ENCODE measurements around the gene ZNF407.
"Not testable (repeated sequence)": the region's sequence is repeated elsewhere in the genome, so short reads cannot be mapped to it uniquely, and the experiment has no call there.

ZNF407 gene

DNA sequence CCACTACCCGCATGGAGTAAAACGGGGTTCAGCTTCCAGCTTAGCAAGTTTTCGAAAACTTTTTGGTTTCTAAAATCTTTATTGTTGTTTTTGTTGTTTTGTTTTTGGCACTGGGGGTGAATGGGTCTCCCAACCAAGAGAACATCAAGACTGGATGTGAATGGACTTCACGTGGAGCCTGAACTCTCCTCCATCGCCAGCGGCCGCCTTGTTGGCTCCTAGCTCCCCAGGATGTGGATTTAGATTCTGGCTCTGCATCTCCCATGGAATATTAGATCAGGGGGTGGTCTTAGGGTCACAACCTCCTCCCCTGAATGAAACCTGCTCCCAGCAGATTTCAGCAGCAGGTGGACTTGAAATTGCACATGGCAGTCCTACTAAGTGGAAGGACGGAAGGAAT is 488.0 kb downstream of the ZNF407 start:
- H3K4me3 ChIP-seq (ENCODE audit: control insufficient read depth in 1 of 7, extremely low read depth in 1 of 7, insufficient read depth in 4 of 7, low read depth in 2 of 7, low read length in 6 of 7); H3K27me3 ChIP-seq (replicated peaks in 2 of 5; ENCODE audit: control insufficient read depth in 4 of 5, insufficient read depth in 5 of 5, low read length in 4 of 5); H3K4me1 ChIP-seq (ENCODE audit: control extremely low read depth in 1 of 4, control insufficient read depth in 4 of 4, insufficient read depth in 4 of 4, low read length in 3 of 4); CTCF ChIA-PET; DNase-seq; H3K36me3 ChIP-seq (ENCODE audit: control insufficient read depth in 4 of 4, insufficient read depth in 4 of 4, low read length in 3 of 4); H3K9me3 ChIP-seq (ENCODE audit: control extremely low read depth in 1 of 5, control insufficient read depth in 4 of 5, insufficient read depth in 2 of 5, low read depth in 1 of 5, low read length in 4 of 5); H3K27ac ChIP-seq (ENCODE audit: insufficient read depth in 1 of 2, low read depth in 1 of 2, low read length in 2 of 2, poor library complexity in 1 of 2, severe bottlenecking in 2 of 2); POLR2A ChIA-PET: not testable (repeated sequence)
- 94% methylated on average over 8 of the region's 8 CpGs for WGBS (ENCODE audit: insufficient coverage)

DNA sequence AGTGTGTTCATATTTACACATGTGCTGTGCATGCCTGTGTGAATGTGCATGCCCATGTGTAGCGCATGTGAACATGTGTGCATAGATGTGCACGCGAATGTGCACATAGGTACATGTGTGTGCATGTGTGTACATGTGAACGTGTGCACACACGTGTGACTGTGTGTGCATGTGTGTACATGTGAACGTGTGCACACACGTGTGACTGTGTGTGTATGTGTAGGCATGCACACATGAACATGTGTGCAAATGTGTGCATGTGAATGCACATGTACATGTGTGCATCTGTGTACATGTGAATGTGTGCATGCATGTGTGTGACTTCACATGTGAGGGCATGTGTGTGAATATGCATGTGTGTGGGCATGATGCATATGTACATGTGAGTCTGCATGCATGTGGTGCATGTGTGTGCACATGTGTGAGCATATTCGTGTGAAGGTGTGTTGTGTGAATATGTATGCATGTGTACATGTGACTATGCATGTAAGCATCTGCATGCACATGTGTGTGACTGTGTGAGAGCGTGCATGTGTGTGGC is 488.9 kb downstream of the ZNF407 start:
- DNase-seq, result no peak
- ChIA-PET POLR2A (no interaction called here), CTCF (no interaction called here)
- 97% methylated on average over 8 of the region's 9 CpGs for WGBS (ENCODE audit: insufficient coverage)
- no peaks in the 10 kb centered on the region for H3K36me3 ChIP-seq (ENCODE audit: control insufficient read depth in 4 of 4, insufficient read depth in 4 of 4, low read length in 3 of 4)
- H3K9me3 ChIP-seq (ENCODE audit: control extremely low read depth in 1 of 5, control insufficient read depth in 4 of 5, insufficient read depth in 2 of 5, low read depth in 1 of 5, low read length in 4 of 5), result peaks cover 0 to 6% (median 2%) of the 10 kb centered on the region in 5 experiments
- no peaks in the 10 kb centered on the region for H3K27me3 ChIP-seq (replicated peaks in 2 of 5; ENCODE audit: control insufficient read depth in 4 of 5, insufficient read depth in 5 of 5, low read length in 4 of 5)
- H3K4me3 ChIP-seq (ENCODE audit: control insufficient read depth in 1 of 7, extremely low read depth in 1 of 7, insufficient read depth in 4 of 7, low read depth in 2 of 7, low read length in 6 of 7), result no peak overlapping the region
- H3K4me1 ChIP-seq (ENCODE audit: control extremely low read depth in 1 of 4, control insufficient read depth in 4 of 4, insufficient read depth in 4 of 4, low read length in 3 of 4), result no peaks in the 10 kb centered on the region
- H3K27ac ChIP-seq (ENCODE audit: insufficient read depth in 1 of 2, low read depth in 1 of 2, low read length in 2 of 2, poor library complexity in 1 of 2, severe bottlenecking in 2 of 2), result no peak overlapping the region

DNA sequence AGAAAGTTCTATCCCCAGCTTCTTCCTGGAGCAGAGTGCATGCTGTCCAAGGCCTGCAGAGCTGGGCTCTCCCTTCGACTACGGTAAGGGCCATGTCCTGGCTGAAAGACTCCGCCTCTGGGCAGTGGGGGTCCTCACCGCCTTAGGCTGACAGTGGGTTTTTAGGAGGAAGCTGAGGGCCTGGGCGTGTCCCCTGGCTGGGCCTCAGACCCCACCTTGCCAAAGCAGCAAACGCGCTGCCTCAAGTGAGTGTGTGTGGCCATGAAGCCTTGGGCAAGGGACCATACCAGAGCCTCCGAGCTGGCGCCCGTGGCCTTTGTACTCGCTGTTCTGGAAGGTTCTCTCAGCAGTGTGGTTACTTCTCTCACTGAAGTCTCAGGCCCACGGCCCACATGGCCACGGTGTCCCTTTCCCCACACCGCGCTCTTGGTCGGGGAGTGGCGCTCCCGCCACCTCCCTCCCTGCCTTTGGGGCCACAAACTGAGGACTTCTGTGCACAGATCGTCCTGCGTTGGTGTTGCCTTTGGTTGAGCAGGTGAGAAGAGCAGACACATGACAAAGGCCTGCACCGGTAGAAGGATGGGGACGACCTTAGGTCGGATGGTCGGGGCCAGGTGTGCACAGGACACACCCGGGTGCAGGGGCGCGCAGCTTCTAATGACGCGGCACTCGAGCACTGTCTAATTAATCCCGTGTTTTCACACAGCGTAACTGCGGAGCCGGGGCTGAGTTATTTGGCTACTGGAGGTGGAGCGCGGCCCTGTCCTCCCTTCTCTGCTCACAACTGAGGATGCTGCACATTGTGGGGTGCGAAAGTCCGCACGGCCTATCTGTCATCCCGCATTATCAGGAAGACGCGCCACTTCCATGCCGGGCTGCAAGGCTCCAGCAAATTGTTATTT is 489.7 kb downstream of the ZNF407 start:
- H3K4me3 ChIP-seq (ENCODE audit: control insufficient read depth in 1 of 7, extremely low read depth in 1 of 7, insufficient read depth in 4 of 7, low read depth in 2 of 7, low read length in 6 of 7), result no peak overlapping the region
- H3K4me1 ChIP-seq (ENCODE audit: control extremely low read depth in 1 of 4, control insufficient read depth in 4 of 4, insufficient read depth in 4 of 4, low read length in 3 of 4), result no peaks in the 10 kb centered on the region
- POLR2A ChIA-PET, result no interaction called here
- 97% methylated on average over 34 of the region's 43 CpGs for WGBS (ENCODE audit: insufficient coverage)
- no peaks in the 10 kb centered on the region for H3K36me3 ChIP-seq (ENCODE audit: control insufficient read depth in 4 of 4, insufficient read depth in 4 of 4, low read length in 3 of 4)
- no peaks in the 10 kb centered on the region for H3K27me3 ChIP-seq (replicated peaks in 2 of 5; ENCODE audit: control insufficient read depth in 4 of 5, insufficient read depth in 5 of 5, low read length in 4 of 5)
- CTCF ChIA-PET, result no interaction called here
- DNase-seq, result no peak
- no peak overlapping the region for H3K27ac ChIP-seq (ENCODE audit: insufficient read depth in 1 of 2, low read depth in 1 of 2, low read length in 2 of 2, poor library complexity in 1 of 2, severe bottlenecking in 2 of 2)
- H3K9me3 ChIP-seq (ENCODE audit: control extremely low read depth in 1 of 5, control insufficient read depth in 4 of 5, insufficient read depth in 2 of 5, low read depth in 1 of 5, low read length in 4 of 5), result peaks cover 0 to 6% (median 2%) of the 10 kb centered on the region in 5 experiments

- whole genome bisulfite sequencing (ENCODE audit: insufficient coverage), result 100% methylated on average over 2 of the region's 8 CpGs
- H3K4me3 ChIP-seq (ENCODE audit: control insufficient read depth in 1 of 7, extremely low read depth in 1 of 7, insufficient read depth in 4 of 7, low read depth in 2 of 7, low read length in 6 of 7), result no peak overlapping the region
- DNase-seq, result no peak
- no peaks in the 10 kb centered on the region for H3K36me3 ChIP-seq (ENCODE audit: control insufficient read depth in 4 of 4, insufficient read depth in 4 of 4, low read length in 3 of 4)
- H3K27ac ChIP-seq (ENCODE audit: insufficient read depth in 1 of 2, low read depth in 1 of 2, low read length in 2 of 2, poor library complexity in 1 of 2, severe bottlenecking in 2 of 2), result no peak overlapping the region
- H3K4me1 ChIP-seq (ENCODE audit: control extremely low read depth in 1 of 4, control insufficient read depth in 4 of 4, insufficient read depth in 4 of 4, low read length in 3 of 4), result no peaks in the 10 kb centered on the region
- H3K27me3 ChIP-seq (replicated peaks in 2 of 5; ENCODE audit: control insufficient read depth in 4 of 5, insufficient read depth in 5 of 5, low read length in 4 of 5), result no peaks in the 10 kb centered on the region
- peaks cover 0 to 5% (median under 1%) of the 10 kb centered on the region in 5 experiments for H3K9me3 ChIP-seq (ENCODE audit: control extremely low read depth in 1 of 5, control insufficient read depth in 4 of 5, insufficient read depth in 2 of 5, low read depth in 1 of 5, low read length in 4 of 5)
- ChIA-PET CTCF (no interaction called here), POLR2A (no interaction called here)
Observed at GRCh38 chr18:75088021-75088506, 490.4 kb downstream of the ZNF407 start.

GRCh38 chr18:75088622-75089211 is 491.0 kb downstream of the ZNF407 start:
- WGBS (ENCODE audit: insufficient coverage), result 95% methylated on average over 20 of the region's 20 CpGs
- Histone ChIP-seq H3K27ac (ENCODE audit: insufficient read depth in 1 of 2, low read depth in 1 of 2, low read length in 2 of 2, poor library complexity in 1 of 2, severe bottlenecking in 2 of 2) (no peak overlapping the region), H3K27me3 (replicated peaks in 2 of 5; ENCODE audit: control insufficient read depth in 4 of 5, insufficient read depth in 5 of 5, low read length in 4 of 5) (no peaks in the 10 kb centered on the region), H3K4me3 (ENCODE audit: control insufficient read depth in 1 of 7, extremely low read depth in 1 of 7, insufficient read depth in 4 of 7, low read depth in 2 of 7, low read length in 6 of 7) (no peak overlapping the region), H3K4me1 (ENCODE audit: control extremely low read depth in 1 of 4, control insufficient read depth in 4 of 4, insufficient read depth in 4 of 4, low read length in 3 of 4) (no peaks in the 10 kb centered on the region), H3K9me3 (ENCODE audit: control extremely low read depth in 1 of 5, control insufficient read depth in 4 of 5, insufficient read depth in 2 of 5, low read depth in 1 of 5, low read length in 4 of 5) (peaks cover 0 to 3% (median 0%) of the 10 kb centered on the region in 5 experiments), H3K36me3 (ENCODE audit: control insufficient read depth in 4 of 4, insufficient read depth in 4 of 4, low read length in 3 of 4) (no peaks in the 10 kb centered on the region)
- no peak for DNase-seq
- ChIA-PET POLR2A (no interaction called here), CTCF (no interaction called here)

GRCh38 chr18:75089748-75090327 is 492.2 kb downstream of the ZNF407 start:
- WGBS (ENCODE audit: insufficient coverage), result 95% methylated on average over 25 of the region's 31 CpGs
- Histone ChIP-seq H3K4me1 (ENCODE audit: control extremely low read depth in 1 of 4, control insufficient read depth in 4 of 4, insufficient read depth in 4 of 4, low read length in 3 of 4) (no peaks in the 10 kb centered on the region), H3K27ac (ENCODE audit: insufficient read depth in 1 of 2, low read depth in 1 of 2, low read length in 2 of 2, poor library complexity in 1 of 2, severe bottlenecking in 2 of 2) (no peak overlapping the region), H3K9me3 (ENCODE audit: control extremely low read depth in 1 of 5, control insufficient read depth in 4 of 5, insufficient read depth in 2 of 5, low read depth in 1 of 5, low read length in 4 of 5) (peaks cover 0 to 3% (median 1%) of the 10 kb centered on the region in 5 experiments), H3K36me3 (ENCODE audit: control insufficient read depth in 4 of 4, insufficient read depth in 4 of 4, low read length in 3 of 4) (no peaks in the 10 kb centered on the region), H3K27me3 (replicated peaks in 2 of 5; ENCODE audit: control insufficient read depth in 4 of 5, insufficient read depth in 5 of 5, low read length in 4 of 5) (no peaks in the 10 kb centered on the region), H3K4me3 (ENCODE audit: control insufficient read depth in 1 of 7, extremely low read depth in 1 of 7, insufficient read depth in 4 of 7, low read depth in 2 of 7, low read length in 6 of 7) (no peak overlapping the region)
- ChIA-PET POLR2A (no interaction called here), CTCF (no interaction called here)
- no peak for DNase-seq

- H3K27me3 ChIP-seq (replicated peaks in 2 of 5; ENCODE audit: control insufficient read depth in 4 of 5, insufficient read depth in 5 of 5, low read length in 4 of 5), result no peaks in the 10 kb centered on the region
- no peaks in the 10 kb centered on the region for H3K4me1 ChIP-seq (ENCODE audit: control extremely low read depth in 1 of 4, control insufficient read depth in 4 of 4, insufficient read depth in 4 of 4, low read length in 3 of 4)
- peaks cover 0 to 3% (median 1%) of the 10 kb centered on the region in 5 experiments for H3K9me3 ChIP-seq (ENCODE audit: control extremely low read depth in 1 of 5, control insufficient read depth in 4 of 5, insufficient read depth in 2 of 5, low read depth in 1 of 5, low read length in 4 of 5)
- no peak overlapping the region for H3K27ac ChIP-seq (ENCODE audit: insufficient read depth in 1 of 2, low read depth in 1 of 2, low read length in 2 of 2, poor library complexity in 1 of 2, severe bottlenecking in 2 of 2)
- ChIA-PET CTCF (no interaction called here), POLR2A (no interaction called here)
- 94% methylated on average over 22 of the region's 22 CpGs for WGBS (ENCODE audit: insufficient coverage)
- H3K4me3 ChIP-seq (ENCODE audit: control insufficient read depth in 1 of 7, extremely low read depth in 1 of 7, insufficient read depth in 4 of 7, low read depth in 2 of 7, low read length in 6 of 7), result no peak overlapping the region
- H3K36me3 ChIP-seq (ENCODE audit: control insufficient read depth in 4 of 4, insufficient read depth in 4 of 4, low read length in 3 of 4), result no peaks in the 10 kb centered on the region
- no peak for DNase-seq
Observed at GRCh38 chr18:75090336-75090735, 492.7 kb downstream of the ZNF407 start.
